Measurements from ENCODE around the gene NELFE.
A peak's percentile ranks its signal among the peaks of the same experiment; 100 is the strongest.
"Not testable (repeated sequence)": the region's sequence is repeated elsewhere in the genome, so short reads cannot be mapped to it uniquely, and the experiment has no call there.

NELFE gene

DNA sequence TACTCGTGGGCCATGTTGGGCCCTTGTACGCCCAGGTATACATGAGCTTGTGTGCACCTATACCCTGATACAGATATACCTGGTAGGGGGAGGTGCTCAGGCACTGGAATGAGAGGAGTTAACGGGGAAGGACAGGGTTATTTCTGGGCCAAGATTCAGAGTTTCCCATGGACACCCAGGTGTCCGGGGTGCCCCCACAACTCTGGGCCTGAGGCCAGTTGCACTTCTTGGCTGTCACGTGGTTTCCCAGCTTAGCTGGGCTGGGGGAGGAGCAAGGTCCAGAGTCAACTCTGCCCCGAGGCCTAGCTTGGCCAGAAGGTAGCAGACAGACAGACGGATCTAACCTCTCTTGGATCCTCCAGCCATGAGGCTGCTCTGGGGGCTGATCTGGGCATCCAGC, 23.0 kb upstream of the NELFE start, which contains the start of gene C4A:
Gene C4A, plus strand, starts transcription at position 314 of the 400 bp plus-strand sequence. Its CDS starts 51 bp downstream, at position 365.
- H3K27me3 ChIP-seq (ENCODE audit: control insufficient read depth, insufficient read depth, low read length); H3K4me3 ChIP-seq (ENCODE audit: low read length); H3K9ac ChIP-seq (ENCODE audit: low read length); H3K4me1 ChIP-seq (ENCODE audit: control insufficient read depth, insufficient read depth, low read length); H3K36me3 ChIP-seq (ENCODE audit: control insufficient read depth, insufficient read depth, low read length); H3K9me3 ChIP-seq (ENCODE audit: control insufficient read depth, low read length): not testable (repeated sequence)

DNA sequence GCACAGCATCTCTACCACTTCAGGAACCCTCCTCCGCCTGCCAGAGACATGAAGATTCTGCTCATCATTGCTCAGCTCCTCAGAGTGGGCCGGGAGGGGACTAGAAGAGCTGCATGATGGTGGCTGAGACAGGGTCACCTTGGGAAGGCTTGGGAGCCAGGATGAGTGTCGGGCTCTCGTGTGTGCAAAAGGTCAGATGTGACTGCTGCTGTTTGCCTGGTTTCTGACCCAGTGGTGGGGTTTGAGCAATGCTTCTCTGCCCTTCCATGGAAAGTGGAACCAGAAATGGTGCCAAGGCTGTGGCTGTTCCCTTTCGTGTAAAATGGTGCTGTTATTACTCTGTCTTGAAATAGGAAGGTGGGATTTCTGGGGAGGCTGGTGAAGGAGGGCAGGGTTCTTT, 22.2 kb upstream of the NELFE start:
- H3K4me3 ChIP-seq (ENCODE audit: low read length); H3K9me3 ChIP-seq (ENCODE audit: control insufficient read depth, low read length); H3K9ac ChIP-seq (ENCODE audit: low read length); H3K4me1 ChIP-seq (ENCODE audit: control insufficient read depth, insufficient read depth, low read length); H3K36me3 ChIP-seq (ENCODE audit: control insufficient read depth, insufficient read depth, low read length); H3K27me3 ChIP-seq (ENCODE audit: control insufficient read depth, insufficient read depth, low read length): not testable (repeated sequence)

DNA sequence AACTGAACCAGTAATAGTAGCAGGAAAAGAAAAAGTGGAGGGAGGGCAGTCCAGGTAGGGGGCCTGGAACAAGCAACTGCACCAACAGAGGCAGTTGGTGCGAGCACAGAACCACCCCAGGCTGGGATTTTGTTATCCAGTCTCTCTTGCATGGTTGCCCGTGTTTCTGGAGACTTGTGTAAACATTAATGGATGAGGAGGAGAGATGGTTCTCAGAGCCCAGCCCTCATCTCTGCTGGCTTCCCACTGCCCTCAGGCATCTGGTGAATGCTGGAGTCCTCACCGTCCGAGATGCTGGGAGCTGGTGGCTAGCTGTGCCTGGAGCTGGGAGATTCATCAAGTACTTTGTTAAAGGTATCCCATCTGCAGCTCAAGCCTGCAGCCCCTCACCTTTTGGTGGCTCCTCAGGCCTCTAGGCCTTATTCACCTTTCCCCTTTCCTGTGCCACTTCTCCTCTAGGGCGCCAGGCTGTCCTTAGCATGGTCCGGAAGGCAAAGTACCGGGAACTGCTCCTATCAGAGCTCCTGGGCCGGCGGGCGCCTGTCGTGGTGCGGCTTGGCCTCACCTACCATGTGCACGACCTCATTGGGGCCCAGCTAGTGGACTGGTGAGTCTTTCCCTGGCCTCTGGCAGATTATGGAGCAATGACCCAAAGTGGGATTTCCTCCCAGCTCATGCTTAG, 21.6 kb upstream of the NELFE start:
- H3K4me1 ChIP-seq (ENCODE audit: control insufficient read depth, insufficient read depth, low read length); H3K27me3 ChIP-seq (ENCODE audit: control insufficient read depth, insufficient read depth, low read length); H3K36me3 ChIP-seq (ENCODE audit: control insufficient read depth, insufficient read depth, low read length); H3K9me3 ChIP-seq (ENCODE audit: control insufficient read depth, low read length); H3K9ac ChIP-seq (ENCODE audit: low read length); H3K4me3 ChIP-seq (ENCODE audit: low read length): not testable (repeated sequence)

DNA sequence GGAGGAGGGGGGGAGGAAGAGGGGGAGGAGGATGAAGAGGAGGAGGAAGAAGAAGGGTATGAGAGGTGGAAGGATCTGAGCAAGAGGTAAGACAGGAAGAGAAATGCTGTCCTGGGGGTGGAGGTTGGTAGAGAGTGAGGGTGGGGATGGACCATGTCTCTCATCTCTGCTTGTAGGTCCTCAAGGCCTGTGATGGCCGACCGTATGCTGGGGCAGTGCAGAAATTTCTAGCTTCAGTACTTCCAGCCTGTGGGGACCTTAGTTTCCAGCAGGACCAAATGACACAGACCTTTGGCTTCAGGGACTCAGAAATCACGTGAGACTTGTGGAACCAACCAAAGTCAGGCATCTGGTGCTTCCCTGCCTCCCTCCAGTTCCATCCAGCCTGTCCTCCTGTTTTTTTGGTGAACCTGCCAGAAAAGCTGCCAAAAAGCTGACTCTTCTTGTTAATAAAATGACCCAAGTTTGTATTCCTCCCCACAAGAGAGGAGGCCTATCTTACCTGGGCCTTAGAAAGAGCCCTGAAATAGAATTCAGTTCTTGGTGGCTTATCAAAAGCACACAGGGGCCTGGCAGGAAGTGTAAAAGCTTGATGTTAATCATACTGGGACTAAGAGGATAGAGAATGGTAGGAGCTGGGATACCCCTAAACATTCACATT, 20.6 kb upstream of the NELFE start:
- Histone ChIP-seq H3K4me3 (ENCODE audit: low read length) (no peak overlapping the region), H3K9ac (ENCODE audit: low read length) (no peak overlapping the region), H3K36me3 (ENCODE audit: control insufficient read depth, insufficient read depth, low read length) (no peaks in the 10 kb centered on the region), H3K9me3 (ENCODE audit: control insufficient read depth, low read length) (no peaks in the 10 kb centered on the region), H3K27me3 (ENCODE audit: control insufficient read depth, insufficient read depth, low read length) (no peaks in the 10 kb centered on the region), H3K4me1 (ENCODE audit: control insufficient read depth, insufficient read depth, low read length) (no peaks in the 10 kb centered on the region)

DNA sequence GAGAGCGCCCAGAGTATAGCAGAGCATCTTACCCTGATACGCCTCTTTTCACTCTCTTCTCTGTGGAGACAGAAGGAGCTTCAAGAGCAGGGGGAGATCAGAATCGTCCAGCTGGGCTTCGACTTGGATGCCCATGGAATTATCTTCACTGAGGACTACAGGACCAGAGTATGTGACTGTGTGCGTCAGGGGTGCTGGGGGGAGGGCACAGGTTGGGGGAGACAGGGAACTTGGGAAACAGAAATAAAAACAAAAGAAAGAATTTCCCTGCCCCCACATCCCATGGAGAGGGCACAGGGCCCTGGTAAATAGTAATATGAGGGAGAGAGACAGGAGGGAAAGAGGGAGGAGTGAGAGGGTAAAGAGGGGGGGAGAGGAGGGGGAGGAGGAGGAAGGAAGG, 20.1 kb upstream of the NELFE start:
- H3K9ac ChIP-seq (ENCODE audit: low read length): no peak overlapping the region

DNA sequence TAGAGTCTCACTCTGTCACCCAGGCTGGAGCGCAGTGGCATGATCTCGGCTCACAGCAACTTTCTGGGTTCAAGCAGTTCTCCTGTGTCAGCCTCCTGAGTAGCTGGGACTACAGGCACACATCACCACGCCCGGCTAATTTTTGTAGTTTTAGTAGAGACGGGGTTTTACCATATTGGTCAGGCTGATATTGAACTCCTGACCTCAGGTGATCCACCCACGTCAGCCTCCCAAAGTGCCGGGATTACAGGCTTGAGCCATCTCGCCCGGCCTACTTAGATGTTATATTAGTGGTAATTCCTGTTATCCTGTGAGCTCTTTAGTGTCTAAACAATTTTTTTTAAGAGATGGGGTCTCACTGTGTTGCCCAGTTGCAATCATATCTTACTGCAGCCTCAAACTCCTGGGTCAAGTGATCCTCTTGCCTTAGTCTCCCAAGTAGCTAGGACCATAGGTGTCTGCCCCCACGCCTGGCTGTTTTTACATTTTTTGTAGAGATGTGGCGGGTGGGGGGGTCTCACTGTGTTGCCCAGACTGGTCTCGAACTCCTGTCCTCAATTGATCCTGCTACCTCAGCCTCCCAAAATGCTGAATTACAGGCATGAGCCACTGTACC, 19.2 kb upstream of the NELFE start:
- Histone ChIP-seq H3K9ac (ENCODE audit: low read length) (no peak overlapping the region), H3K4me3 (ENCODE audit: low read length) (no peak overlapping the region), H3K9me3 (ENCODE audit: control insufficient read depth, low read length) (no peaks in the 10 kb centered on the region)

More for the DNA sequence above, 20.1 kb upstream of the NELFE start:
- Histone ChIP-seq H3K27me3 (ENCODE audit: control insufficient read depth, insufficient read depth, low read length) (no peaks in the 10 kb centered on the region), H3K4me1 (ENCODE audit: control insufficient read depth, insufficient read depth, low read length) (no peaks in the 10 kb centered on the region), H3K4me3 (ENCODE audit: low read length) (no peak overlapping the region), H3K36me3 (ENCODE audit: control insufficient read depth, insufficient read depth, low read length) (no peaks in the 10 kb centered on the region), H3K9me3 (ENCODE audit: control insufficient read depth, low read length) (no peaks in the 10 kb centered on the region)

DNA sequence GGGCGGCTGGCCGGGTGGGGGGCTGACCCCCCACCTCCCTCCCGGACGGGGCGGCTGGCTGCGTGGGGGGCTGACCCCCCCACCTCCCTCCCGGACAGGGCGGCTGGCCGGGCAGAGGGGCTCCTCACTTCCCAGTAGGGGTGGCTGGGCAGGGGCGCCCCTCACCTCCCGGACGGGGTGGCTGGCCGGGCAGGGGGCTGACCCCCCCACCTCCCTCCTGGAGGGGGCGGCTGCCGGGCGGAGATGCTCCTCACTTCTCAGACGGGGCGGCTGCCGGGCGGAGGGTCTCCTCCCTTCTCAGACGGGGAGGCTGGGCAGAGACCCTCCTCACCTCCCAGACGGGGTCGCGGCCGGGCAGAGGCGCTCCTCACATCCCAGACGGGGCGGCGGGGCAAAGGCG, 17.3 kb upstream of the NELFE start:
- H3K27me3 ChIP-seq (ENCODE audit: control insufficient read depth, insufficient read depth, low read length); H3K36me3 ChIP-seq (ENCODE audit: control insufficient read depth, insufficient read depth, low read length); H3K9me3 ChIP-seq (ENCODE audit: control insufficient read depth, low read length); H3K4me3 ChIP-seq (ENCODE audit: low read length); H3K9ac ChIP-seq (ENCODE audit: low read length): not testable (repeated sequence)
- peaks cover 13% of the 10 kb centered on the region for H3K4me1 ChIP-seq (ENCODE audit: control insufficient read depth, insufficient read depth, low read length)

More for the DNA sequence above, 19.2 kb upstream of the NELFE start:
- Histone ChIP-seq H3K36me3 (ENCODE audit: control insufficient read depth, insufficient read depth, low read length) (no peaks in the 10 kb centered on the region), H3K27me3 (ENCODE audit: control insufficient read depth, insufficient read depth, low read length) (no peaks in the 10 kb centered on the region), H3K4me1 (ENCODE audit: control insufficient read depth, insufficient read depth, low read length) (peaks cover 4% of the 10 kb centered on the region)

DNA sequence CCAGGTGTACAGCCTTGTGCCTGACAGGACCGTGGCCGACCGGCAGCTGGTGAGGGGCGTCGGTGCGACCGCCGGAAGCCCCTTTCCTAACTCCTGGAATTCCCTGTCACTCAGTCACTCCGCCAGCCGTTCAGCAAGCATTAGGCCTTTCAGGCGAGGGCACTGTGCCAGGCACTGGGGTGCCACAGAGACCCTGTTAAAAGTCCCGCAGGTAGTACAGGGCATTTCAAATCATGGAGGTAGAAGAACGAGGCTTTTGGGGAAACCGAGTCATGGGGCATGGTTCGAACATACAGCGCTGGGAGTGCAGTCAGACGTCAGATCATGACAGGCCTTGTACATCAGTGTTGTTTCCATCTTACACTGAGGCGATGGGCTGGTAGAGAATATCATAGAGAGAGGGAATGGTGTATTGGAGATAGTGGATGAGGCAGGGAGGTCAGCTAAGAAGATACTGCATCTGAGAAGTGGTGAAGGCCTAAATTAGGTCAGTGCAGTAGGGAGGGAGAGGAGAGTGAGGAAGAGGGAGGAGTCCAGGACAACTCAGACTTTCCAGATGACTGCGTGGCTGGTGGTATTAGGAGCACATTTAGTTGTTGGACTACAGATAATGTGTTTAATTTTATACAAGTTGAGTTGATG, 14.1 kb upstream of the NELFE start:
- Histone ChIP-seq H3K9ac (ENCODE audit: low read length) (peak overlapping the region; percentile 94), H3K27me3 (ENCODE audit: control insufficient read depth, insufficient read depth, low read length) (no peaks in the 10 kb centered on the region), H3K9me3 (ENCODE audit: control insufficient read depth, low read length) (no peaks in the 10 kb centered on the region), H3K36me3 (ENCODE audit: control insufficient read depth, insufficient read depth, low read length) (peaks cover 3% of the 10 kb centered on the region), H3K4me1 (ENCODE audit: control insufficient read depth, insufficient read depth, low read length) (peaks cover 20% of the 10 kb centered on the region), H3K4me3 (ENCODE audit: low read length) (peak overlapping the region; percentile 59)

DNA sequence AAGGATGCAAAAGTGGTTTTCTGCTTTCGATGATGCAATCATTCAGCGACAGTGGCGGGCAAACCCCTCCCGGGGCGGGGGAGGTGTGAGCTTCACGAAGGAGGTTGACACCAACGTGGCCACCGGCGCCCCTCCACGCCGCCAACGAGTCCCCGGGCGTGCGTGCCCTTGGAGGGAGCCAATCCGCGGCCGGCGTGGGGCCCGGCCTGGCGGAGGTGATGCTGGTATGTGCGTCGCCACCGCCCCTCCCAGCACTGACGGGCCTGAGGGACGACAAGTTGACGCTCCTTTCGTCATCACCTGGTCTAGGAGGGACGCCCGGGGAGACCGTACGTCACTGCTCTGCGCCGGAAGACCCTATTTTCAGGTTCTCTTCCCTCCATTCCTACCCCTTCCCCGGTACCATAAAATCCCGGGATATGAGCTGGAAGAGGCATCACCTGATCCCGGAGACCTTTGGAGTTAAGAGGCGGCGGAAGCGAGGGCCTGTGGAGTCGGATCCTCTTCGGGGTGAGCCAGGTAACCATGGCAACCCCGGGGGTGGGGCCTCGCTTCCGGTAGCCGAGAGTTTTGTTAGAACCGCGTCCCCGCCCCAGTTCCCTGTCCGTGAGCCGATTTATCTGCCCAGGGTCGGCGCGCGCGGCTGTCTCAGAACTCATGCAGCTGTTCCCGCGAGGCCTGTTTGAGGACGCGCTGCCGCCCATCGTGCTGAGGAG, 13.4 kb upstream of the NELFE start, which contains the start of gene DXO:
Gene DXO, minus strand, starts transcription at position 146 of the 716 bp plus-strand sequence. CDS start 463 bp downstream, outside the sequence.
- Histone ChIP-seq H3K36me3 (ENCODE audit: control insufficient read depth, insufficient read depth, low read length) (peaks cover 7% of the 10 kb centered on the region), H3K9me3 (ENCODE audit: control insufficient read depth, low read length) (no peaks in the 10 kb centered on the region), H3K27me3 (ENCODE audit: control insufficient read depth, insufficient read depth, low read length) (no peaks in the 10 kb centered on the region), H3K9ac (ENCODE audit: low read length) (peak within 1 kb of the TSS; percentile 94), H3K4me3 (ENCODE audit: low read length) (peak within 1 kb of the TSS; percentile 59), H3K4me1 (ENCODE audit: control insufficient read depth, insufficient read depth, low read length) (peaks cover 20% of the 10 kb centered on the region)

DNA sequence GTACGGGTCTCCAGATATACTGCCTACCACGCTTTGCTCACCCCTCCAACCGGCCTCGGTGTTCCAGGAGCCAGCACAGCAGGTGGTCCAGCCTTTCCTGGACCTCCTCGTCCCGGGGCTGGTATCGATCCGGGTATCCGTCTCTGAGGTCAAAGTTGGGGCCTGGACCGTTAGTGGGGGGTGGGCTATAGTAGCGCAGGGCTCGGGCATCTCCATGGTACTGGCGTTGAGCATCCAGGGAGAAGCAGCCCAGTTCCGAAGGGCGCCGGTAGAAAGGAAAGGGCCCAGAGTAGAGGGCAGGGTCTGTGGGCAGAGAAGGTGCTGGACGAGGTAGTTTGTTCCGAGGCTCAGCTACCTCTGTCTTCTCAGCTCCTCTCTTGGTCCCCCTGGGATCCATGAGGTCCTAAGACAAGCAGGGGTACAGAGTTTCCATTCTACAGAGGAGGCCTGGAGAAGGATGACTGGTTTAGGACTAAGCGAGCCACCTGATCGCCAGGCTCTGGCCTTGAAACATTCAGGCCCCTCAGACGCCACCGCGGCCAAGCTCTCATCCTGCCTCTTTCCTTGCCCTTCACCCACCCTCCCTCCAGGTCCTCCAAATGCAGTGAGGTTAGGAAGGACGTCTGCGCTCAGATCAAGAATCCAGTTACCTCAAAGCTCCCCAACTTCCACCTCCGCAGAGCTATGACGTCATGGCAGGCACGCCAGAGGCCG, 12.7 kb upstream of the NELFE start:
- H3K9ac ChIP-seq (ENCODE audit: low read length): peak overlapping the region; percentile 94
- no peaks in the 10 kb centered on the region for H3K9me3 ChIP-seq (ENCODE audit: control insufficient read depth, low read length)
- H3K4me3 ChIP-seq (ENCODE audit: low read length): peak overlapping the region; percentile 59
- H3K27me3 ChIP-seq (ENCODE audit: control insufficient read depth, insufficient read depth, low read length): no peaks in the 10 kb centered on the region
- peaks cover 7% of the 10 kb centered on the region for H3K36me3 ChIP-seq (ENCODE audit: control insufficient read depth, insufficient read depth, low read length)
- H3K4me1 ChIP-seq (ENCODE audit: control insufficient read depth, insufficient read depth, low read length): peaks cover 20% of the 10 kb centered on the region

DNA sequence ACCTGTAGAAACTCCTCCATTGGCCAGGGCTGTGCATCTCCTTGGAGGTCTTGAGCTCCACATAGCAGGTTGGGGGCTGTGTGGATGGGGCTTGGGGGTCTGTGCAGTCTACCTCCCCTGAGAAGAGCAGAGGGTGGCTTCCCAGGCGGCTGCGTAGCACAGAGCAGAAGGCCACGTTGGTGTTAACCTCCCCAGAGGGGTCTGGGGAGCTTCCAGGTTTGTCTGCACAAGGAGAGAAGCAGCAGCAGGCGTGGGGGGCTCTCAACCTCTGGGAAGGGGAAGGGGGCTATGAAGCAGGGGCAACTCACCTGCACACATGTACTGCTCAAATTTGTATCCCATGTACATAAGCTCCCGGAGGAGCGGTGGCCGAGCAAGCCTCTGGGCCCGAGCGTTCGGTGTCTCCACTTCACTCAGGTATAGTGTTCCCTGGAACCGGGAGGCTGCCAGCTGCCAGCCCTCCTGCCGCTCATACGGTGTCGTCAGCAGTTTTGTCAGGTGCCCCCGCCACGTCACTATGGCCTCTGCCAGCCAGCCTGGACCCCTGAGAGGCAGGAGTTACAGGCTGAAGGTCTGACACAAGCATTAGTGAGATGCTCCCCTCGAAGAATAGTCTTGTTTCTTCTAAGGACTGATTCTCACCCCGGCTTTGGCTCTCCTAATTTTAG, 12.0 kb upstream of the NELFE start:
- Histone ChIP-seq H3K4me1 (ENCODE audit: control insufficient read depth, insufficient read depth, low read length) (peaks cover 20% of the 10 kb centered on the region), H3K9ac (ENCODE audit: low read length) (peak overlapping the region; percentile 94), H3K27me3 (ENCODE audit: control insufficient read depth, insufficient read depth, low read length) (no peaks in the 10 kb centered on the region), H3K4me3 (ENCODE audit: low read length) (peak overlapping the region; percentile 59), H3K36me3 (ENCODE audit: control insufficient read depth, insufficient read depth, low read length) (peaks cover 7% of the 10 kb centered on the region), H3K9me3 (ENCODE audit: control insufficient read depth, low read length) (no peaks in the 10 kb centered on the region)
